K562 (cell line): ENCODE measurements around the gene BCCIP. TPM values are rescaled to one million over a fixed set of nuclear protein-coding genes. Genes with fewer than 3 reads are reported as not detected.

ENCODE experiments used
- ATAC-seq: fragments of 200-7000 bp; cut with Tn5 transposase; 3 replicates; pipeline ENCODE4 v1.9.1; 2020; ENCODE audit warnings: moderate library complexity
- BruUV-seq: library from RNA; stranded (reverse); fragments of 400-500 nt; replicated peaks from 2 replicates; lab custom pipeline; 2021; lab: Mats Ljungman, UMichigan
- CTCF ChIA-PET: fragments of 300-600 bp; formaldehyde crosslinking; extraction: SDS; loops from one replicate; lab custom pipeline; 2021; ENCODE audit warnings: low intra/inter-chr PET ratio; lab: Yijun Ruan, JAX
- POLR2A ChIA-PET: fragments of 300-600, 350-650 bp; sonication (Branson Sonifier 250); formaldehyde crosslinking; extraction: SDS; loops from one replicate; lab custom pipeline; 2021; ENCODE audit warnings: antibody characterized with exemption, inconsistent platforms; lab: Yijun Ruan, JAX
- DNase-seq, 4 experiments: peaks; one replicate each; pipeline versions ENCODE4 v3.0.0 to v3.0.0-alpha.2; 2011 to 2018; ENCODE audit warnings: low spot score in 3 of 4, mixed read lengths in 3 of 4; ENCODE audit errors: extremely low read depth in 1 of 4
- FAIRE-seq: peaks from 2 replicates; lab custom pipeline; 2011; peaks lifted over from hg19 to GRCh38; lab: Jason Lieb, UNC
- H2AFZ ChIP-seq: 2 replicates; pipeline ENCODE4 v1.6.0; 2011; ENCODE audit warnings: low read depth, low read length, control low read depth, inconsistent platforms
- H3K27ac ChIP-seq: fragments of 200-600 bp; 3 replicates; pipeline ENCODE4 v1.8.0; 2011; ENCODE audit warnings: low read depth, mild to moderate bottlenecking, control low read depth, inconsistent platforms, low read length, moderate library complexity, mixed read lengths; ENCODE audit errors: extremely low read depth
- H3K27me3 ChIP-seq, 2 experiments: fragments of 300-600 bp in 1 of 2; 2 replicates in 1 of 2; 3 replicates in 1 of 2; pipeline versions ENCODE4 v1.6.0 to v1.8.0; 2011; ENCODE audit warnings: inconsistent platforms in 2 of 2, low read length in 2 of 2, mild to moderate bottlenecking in 1 of 2, mixed read lengths in 1 of 2, moderate library complexity in 1 of 2; ENCODE audit not compliant: control insufficient read depth in 2 of 2, insufficient read depth in 2 of 2
- H3K36me3 ChIP-seq: fragments of 300-600 bp; 3 replicates; pipeline ENCODE4 v1.8.0; 2011; ENCODE audit warnings: mild to moderate bottlenecking, low read length, inconsistent platforms; ENCODE audit not compliant: control insufficient read depth, insufficient read depth
- H3K4me1 ChIP-seq, 2 experiments: fragments of 200-600 bp in 1 of 2; replicated peaks in 1 of 2; 2 replicates in 1 of 2; 3 replicates in 1 of 2; pipeline versions ENCODE4 v1.5.1 to v1.8.0; 2011; ENCODE audit warnings: inconsistent platforms in 2 of 2, low read length in 2 of 2, mild to moderate bottlenecking in 1 of 2, mixed read lengths in 1 of 2, moderate library complexity in 1 of 2; ENCODE audit not compliant: control insufficient read depth in 2 of 2, insufficient read depth in 2 of 2
- H3K4me2 ChIP-seq: 2 replicates; pipeline ENCODE4 v1.6.1; 2011; ENCODE audit warnings: low read length, control low read depth, inconsistent platforms, mixed read lengths; ENCODE audit not compliant: insufficient read depth
- H3K4me3 ChIP-seq: fragments of 200-600 bp; sonication (generic), shearing (Covaris generic); 2 replicates; pipeline ENCODE4 v1.5.1; 2016; ENCODE audit warnings: control low read depth, inconsistent platforms
- H3K79me2 ChIP-seq: fragments of 200-600 bp; 3 replicates; pipeline ENCODE4 v1.8.0; 2011; ENCODE audit warnings: low read length, inconsistent platforms; ENCODE audit not compliant: control insufficient read depth, insufficient read depth
- H3K9ac ChIP-seq, 2 experiments: 2 replicates each; pipeline versions ENCODE4 v1.6.0 to v1.6.1; 2011; ENCODE audit warnings: low read depth in 2 of 2, low read length in 2 of 2, control low read depth in 1 of 2, inconsistent platforms in 1 of 2, mild to moderate bottlenecking in 1 of 2, mixed read lengths in 1 of 2; ENCODE audit not compliant: insufficient read depth in 1 of 2
- H3K9me1 ChIP-seq: one replicate; pipeline ENCODE4 v1.6.0; 2011; ENCODE audit warnings: inconsistent platforms, mild to moderate bottlenecking, low read length, moderate library complexity; ENCODE audit not compliant: control insufficient read depth, insufficient read depth
- H3K9me3 ChIP-seq: replicated peaks from 2 replicates; pipeline ENCODE4 v1.5.1; 2011; ENCODE audit warnings: low read depth, low read length, inconsistent platforms; ENCODE audit not compliant: control insufficient read depth, insufficient read depth
- H4K20me1 ChIP-seq: replicated peaks from 2 replicates; pipeline ENCODE4 v1.6.1; 2011; ENCODE audit warnings: low read length, inconsistent platforms, mixed read lengths; ENCODE audit not compliant: control insufficient read depth, insufficient read depth
- CBX3 ChIP-seq, 2 experiments: IDR thresholded peaks; 1 replicate in 1 of 2; 2 replicates in 1 of 2; pipeline ENCODE4 v1.6.1; 2012; ENCODE audit warnings: inconsistent platforms in 2 of 2, low read length in 2 of 2, borderline replicate concordance in 1 of 2, control low read depth in 1 of 2
- HDGF ChIP-seq: fragments of 450-650 bp; IDR thresholded peaks from 2 replicates; pipeline ENCODE4 v1.6.1; 2016
- MXI1 ChIP-seq: IDR thresholded peaks from 2 replicates; pipeline ENCODE4 v1.6.1; 2011; ENCODE audit warnings: low read depth, mild to moderate bottlenecking, improper control_type of control experiment, low read length
- NUFIP1 ChIP-seq: fragments of 450-650 bp; IDR thresholded peaks from 2 replicates; pipeline ENCODE4 v1.6.1; 2018; ENCODE audit not compliant: partially characterized antibody
- TOE1 ChIP-seq, 2 experiments: fragments of 450-650 bp in 1 of 2; sonication (generic) in 1 of 2; formaldehyde crosslinking in 1 of 2; IDR thresholded peaks; 2 replicates each; pipeline versions ENCODE4 v1.7.1 to v1.8.0; 2016 to 2022; ENCODE audit warnings: borderline replicate concordance in 2 of 2, mild to moderate bottlenecking in 2 of 2, antibody characterized with exemption in 1 of 2, inconsistent platforms in 1 of 2, low read depth in 1 of 2, missing genetic modification reagents in 1 of 2, moderate library complexity in 1 of 2
- ZNF311 ChIP-seq: fragments of 250-450 bp; sonication (Bioruptor Pico); IDR thresholded peaks from 2 replicates; pipeline ENCODE4 v1.4.0; 2020; ENCODE audit warnings: mild to moderate bottlenecking, moderate library complexity
- WGBS: fragments of 100-300 bp; shearing (Covaris generic); methylation state at CpG from one replicate; pipeline ENCODE4 v1.1.6; 2016; ENCODE audit warnings: low coverage, mixed read lengths; ENCODE audit not compliant: insufficient coverage; ENCODE audit errors: missing lambda C conversion rate; 5-methylcytosine and 5-hydroxymethylcytosine counted together
- in situ Hi-C: fragments of 300-500 bp; cut with MboI; formaldehyde crosslinking; loops from 4 replicates; pipeline ENCODE4 v1.15.0; 2018; ENCODE audit warnings: inconsistent platforms, mixed read lengths
- intact Hi-C: fragments of 100-400 bp; cut with micrococcal nuclease; formaldehyde crosslinking; loops from 2 replicates; pipeline ENCODE4 v1.14.2; 2022
- polyA plus RNA-seq, 8 experiments: library from polyadenylated mRNA; depleted of rRNA in 4 of 8; stranded (reverse) in 5 of 8; unstranded in 3 of 8; fragments of >200 nt; fragmentation: Nextera tagmentation in 2 of 8; fragmentation: Illumina TruSeq in 1 of 8; extraction: Ambion mirVana in 2 of 8; extraction: Trizol in 1 of 8; gene quantifications; 2 replicates each; pipeline versions ENCODE4 v1.2.1 to v1.2.3, GENCODE V29; 2011 to 2014; ENCODE audit warnings: inconsistent platforms in 1 of 8, missing spikeins in 1 of 8
- total RNA-seq, 7 experiments: library from RNA; depleted of rRNA in 6 of 7; stranded (reverse); fragments of >200 nt in 6 of 7; fragmentation: Illumina TruSeq in 2 of 7; extraction: Trizol in 2 of 7; gene quantifications; 2 replicates each; pipeline versions ENCODE4 v1.2.1 to v1.2.3, GENCODE V29; 2011 to 2021; ENCODE audit warnings: low replicate concordance in 1 of 7
- TF ChIP-seq, protein P1 (sequence below), 3 experiments: fragments of 200-800 bp in 1 of 3; sonication (Bioruptor generic) in 1 of 3; sonication (generic) in 1 of 3; formaldehyde crosslinking in 1 of 3; IDR thresholded peaks; 2 replicates each; pipeline versions ENCODE4 v1.6.1 to v1.8.0; 2016 to 2022; ENCODE audit warnings: mild to moderate bottlenecking in 2 of 3, missing compliant biosample characterization in 2 of 3, missing genetic modification characterization in 2 of 3, missing genetic modification reagents in 1 of 3
- TF ChIP-seq, protein P2 (sequence below): sonication (generic); formaldehyde crosslinking; IDR thresholded peaks from 2 replicates; pipeline ENCODE4 v1.8.0; 2023; ENCODE audit warnings: mild to moderate bottlenecking, missing genetic modification reagents
- TF ChIP-seq, protein P3 (sequence below): fragments of 250-450 bp; sonication (Bioruptor Pico); IDR thresholded peaks from 2 replicates; pipeline ENCODE4 v1.8.0; 2022; ENCODE audit warnings: moderate library complexity, mild to moderate bottlenecking, inconsistent platforms

Gene BCCIP
- total and polyA plus RNA-seq, 9 of the 15 experiments (the other 6 are each of a cell fraction or from before 2014, with no cell fraction given): 95.1 to 204 (median 163) TPM

DNA sequence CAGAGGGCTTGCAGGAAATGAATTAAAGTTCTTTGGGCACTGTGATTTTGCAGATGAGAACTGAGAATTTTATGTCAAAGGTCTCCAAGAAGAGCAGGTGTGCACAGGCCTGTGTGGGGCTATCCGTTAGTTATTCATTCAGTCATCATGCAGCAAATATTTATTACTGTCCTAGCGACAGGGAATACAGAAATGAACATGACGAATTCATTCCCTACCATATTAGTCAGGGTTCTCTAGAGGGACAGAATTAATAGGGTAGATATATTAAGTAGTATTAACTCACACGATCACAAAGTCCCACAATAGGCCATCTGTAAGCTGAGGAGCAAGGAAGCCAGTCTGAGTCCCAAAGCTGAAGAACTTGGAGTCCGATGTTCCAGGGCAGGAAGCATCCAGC, 44.8 kb upstream of the BCCIP start:
- intact Hi-C loops: no loop called here
- TF ChIP-seq HDGF (no peak), NUFIP1 (no peak)
- TF ChIP-seq, all 486 proteins: peak for 0
- no peaks in the 10 kb centered on the region for H3K79me2 ChIP-seq
- no peaks in the 10 kb centered on the region for H3K36me3 ChIP-seq
- no peak for ATAC-seq
- POLR2A ChIA-PET: no interaction called here
- H3K4me3 ChIP-seq: no peak overlapping the region
- DNase-seq: no peak
- no TSS peak for BruUV-seq
- CTCF ChIA-PET: no interaction called here
- H3K9me3 ChIP-seq: no peaks in the 10 kb centered on the region
- no peak overlapping the region for H2AFZ ChIP-seq
- H3K9ac ChIP-seq: no peak overlapping the region
- H4K20me1 ChIP-seq: no peaks in the 10 kb centered on the region
- peaks cover 0 to 9% of the 10 kb centered on the region in 2 experiments; a peak in 2 of 5 replicates for H3K4me1 ChIP-seq
- H3K27me3 ChIP-seq: no peaks in the 10 kb centered on the region
- H3K27ac ChIP-seq: no peak overlapping the region
- H3K4me2 ChIP-seq: no peak overlapping the region
- H3K9me1 ChIP-seq: no peaks in the 10 kb centered on the region
- 15% methylated on average over 3 of the region's 5 CpGs for WGBS
- no peak for FAIRE-seq
- in situ Hi-C loops: no loop called here

DNA sequence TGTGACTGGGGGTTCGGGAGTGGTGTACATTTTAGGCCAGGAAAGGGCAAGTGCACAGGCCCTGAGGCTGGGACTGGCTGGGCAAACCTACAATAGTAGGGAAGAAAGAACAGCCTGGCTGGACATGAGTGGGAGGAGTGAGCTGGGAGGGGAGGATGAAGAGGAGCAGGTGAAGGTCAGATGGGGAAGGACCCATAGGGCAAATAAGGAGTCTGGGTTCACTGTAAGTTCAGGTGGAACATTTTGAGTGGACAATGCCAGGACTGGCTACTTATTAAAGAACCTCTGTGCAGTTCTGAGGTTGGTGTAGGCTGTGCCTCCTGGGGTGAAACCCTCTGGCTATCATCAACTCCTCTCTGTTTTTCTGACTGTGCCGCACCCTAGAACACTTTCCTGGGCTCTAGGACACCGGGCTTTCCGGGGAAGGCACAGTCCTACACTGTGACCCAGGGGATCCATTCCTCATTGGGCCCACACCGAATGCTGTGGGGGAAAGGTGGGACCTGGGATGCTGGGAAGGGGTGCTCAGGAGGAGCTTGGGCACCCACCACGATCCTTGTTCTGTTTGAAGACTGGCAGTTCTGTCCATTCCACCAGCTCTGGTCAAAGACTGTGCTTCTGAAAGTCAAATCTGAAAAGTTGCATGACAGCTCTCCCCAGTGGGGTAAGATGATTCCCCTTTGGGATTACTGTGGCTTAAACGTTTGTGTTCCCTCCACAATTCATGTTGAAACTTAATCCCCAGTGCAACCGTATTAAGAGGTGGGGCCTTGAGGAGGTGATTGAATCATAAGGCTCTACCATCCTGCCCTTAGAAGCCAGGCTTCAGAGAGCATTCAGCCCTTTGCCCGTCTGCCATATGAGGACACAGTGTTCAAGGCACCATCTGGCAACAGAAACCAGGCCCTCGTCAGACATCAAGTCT, 43.7 kb upstream of the BCCIP start:
- 12% methylated on average over 8 of the region's 10 CpGs for WGBS
- no peak for ATAC-seq
- FAIRE-seq: no peak
- no peak overlapping the region for H3K27ac ChIP-seq
- intact Hi-C loops (no loop called here), in situ Hi-C loops (no loop called here)
- no TSS peak for BruUV-seq
- no peaks in the 10 kb centered on the region for H3K79me2 ChIP-seq
- no peak overlapping the region for H3K4me3 ChIP-seq
- H3K9me3 ChIP-seq: no peaks in the 10 kb centered on the region
- ChIA-PET CTCF (no interaction called here), POLR2A (no interaction called here)
- H3K9me1 ChIP-seq: no peaks in the 10 kb centered on the region
- H3K9ac ChIP-seq: no peak overlapping the region
- no peak overlapping the region for H2AFZ ChIP-seq
- no peaks in the 10 kb centered on the region for H4K20me1 ChIP-seq
- H3K36me3 ChIP-seq: no peaks in the 10 kb centered on the region
- DNase-seq: no peak
- H3K4me1 ChIP-seq: peaks cover 0 to 9% of the 10 kb centered on the region in 2 experiments; a peak in 2 of 5 replicates
- H3K4me2 ChIP-seq: no peak overlapping the region
- H3K27me3 ChIP-seq: no peaks in the 10 kb centered on the region
- TF ChIP-seq MXI1 (no peak), CBX3 (IDR thresholded peaks at IDR 0.05; ENCODE audit: borderline replicate concordance in 1 of 2, low read length in 2 of 2) (no peak), ZNF311 (CRISPR knock-in tag) (no peak), TOE1 (IDR thresholded peaks at IDR 0.05; ENCODE audit: borderline replicate concordance) (no peak), TOE1 (CRISPR knock-in tag; IDR thresholded peaks at IDR 0.05; ENCODE audit: borderline replicate concordance, low read depth) (no peak)
- TF ChIP-seq, protein P1, sequence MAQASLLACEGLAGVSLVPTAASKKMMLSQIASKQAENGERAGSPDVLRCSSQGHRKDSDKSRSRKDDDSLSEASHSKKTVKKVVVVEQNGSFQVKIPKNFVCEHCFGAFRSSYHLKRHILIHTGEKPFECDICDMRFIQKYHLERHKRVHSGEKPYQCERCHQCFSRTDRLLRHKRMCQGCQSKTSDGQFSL (CRISPR knock-in tag; IDR thresholded peaks at IDR 0.05): no peak
- TF ChIP-seq, protein P1 (tag; IDR thresholded peaks at IDR 0.05): no peak
- TF ChIP-seq, protein P2, sequence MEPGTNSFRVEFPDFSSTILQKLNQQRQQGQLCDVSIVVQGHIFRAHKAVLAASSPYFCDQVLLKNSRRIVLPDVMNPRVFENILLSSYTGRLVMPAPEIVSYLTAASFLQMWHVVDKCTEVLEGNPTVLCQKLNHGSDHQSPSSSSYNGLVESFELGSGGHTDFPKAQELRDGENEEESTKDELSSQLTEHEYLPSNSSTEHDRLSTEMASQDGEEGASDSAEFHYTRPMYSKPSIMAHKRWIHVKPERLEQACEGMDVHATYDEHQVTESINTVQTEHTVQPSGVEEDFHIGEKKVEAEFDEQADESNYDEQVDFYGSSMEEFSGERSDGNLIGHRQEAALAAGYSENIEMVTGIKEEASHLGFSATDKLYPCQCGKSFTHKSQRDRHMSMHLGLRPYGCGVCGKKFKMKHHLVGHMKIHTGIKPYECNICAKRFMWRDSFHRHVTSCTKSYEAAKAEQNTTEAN (CRISPR knock-in tag): no peak
- TF ChIP-seq, protein P3, sequence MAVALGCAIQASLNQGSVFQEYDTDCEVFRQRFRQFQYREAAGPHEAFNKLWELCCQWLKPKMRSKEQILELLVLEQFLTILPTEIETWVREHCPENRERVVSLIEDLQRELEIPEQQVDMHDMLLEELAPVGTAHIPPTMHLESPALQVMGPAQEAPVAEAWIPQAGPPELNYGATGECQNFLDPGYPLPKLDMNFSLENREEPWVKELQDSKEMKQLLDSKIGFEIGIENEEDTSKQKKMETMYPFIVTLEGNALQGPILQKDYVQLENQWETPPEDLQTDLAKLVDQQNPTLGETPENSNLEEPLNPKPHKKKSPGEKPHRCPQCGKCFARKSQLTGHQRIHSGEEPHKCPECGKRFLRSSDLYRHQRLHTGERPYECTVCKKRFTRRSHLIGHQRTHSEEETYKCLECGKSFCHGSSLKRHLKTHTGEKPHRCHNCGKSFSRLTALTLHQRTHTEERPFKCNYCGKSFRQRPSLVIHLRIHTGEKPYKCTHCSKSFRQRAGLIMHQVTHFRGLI (CRISPR knock-in tag): no peak
